Right hindlimb (tissue), 1 donor: Measurements from ENCODE around the gene RBM33.
"Not testable (repeated sequence)": the region's sequence is repeated elsewhere in the genome, so short reads cannot be mapped to it uniquely, and the experiment has no call there.

Experiments
- DNase-seq: peaks from one replicate; pipeline ENCODE4 v3.0.0-alpha.2; 2018

The RBM33 gene, protein sequence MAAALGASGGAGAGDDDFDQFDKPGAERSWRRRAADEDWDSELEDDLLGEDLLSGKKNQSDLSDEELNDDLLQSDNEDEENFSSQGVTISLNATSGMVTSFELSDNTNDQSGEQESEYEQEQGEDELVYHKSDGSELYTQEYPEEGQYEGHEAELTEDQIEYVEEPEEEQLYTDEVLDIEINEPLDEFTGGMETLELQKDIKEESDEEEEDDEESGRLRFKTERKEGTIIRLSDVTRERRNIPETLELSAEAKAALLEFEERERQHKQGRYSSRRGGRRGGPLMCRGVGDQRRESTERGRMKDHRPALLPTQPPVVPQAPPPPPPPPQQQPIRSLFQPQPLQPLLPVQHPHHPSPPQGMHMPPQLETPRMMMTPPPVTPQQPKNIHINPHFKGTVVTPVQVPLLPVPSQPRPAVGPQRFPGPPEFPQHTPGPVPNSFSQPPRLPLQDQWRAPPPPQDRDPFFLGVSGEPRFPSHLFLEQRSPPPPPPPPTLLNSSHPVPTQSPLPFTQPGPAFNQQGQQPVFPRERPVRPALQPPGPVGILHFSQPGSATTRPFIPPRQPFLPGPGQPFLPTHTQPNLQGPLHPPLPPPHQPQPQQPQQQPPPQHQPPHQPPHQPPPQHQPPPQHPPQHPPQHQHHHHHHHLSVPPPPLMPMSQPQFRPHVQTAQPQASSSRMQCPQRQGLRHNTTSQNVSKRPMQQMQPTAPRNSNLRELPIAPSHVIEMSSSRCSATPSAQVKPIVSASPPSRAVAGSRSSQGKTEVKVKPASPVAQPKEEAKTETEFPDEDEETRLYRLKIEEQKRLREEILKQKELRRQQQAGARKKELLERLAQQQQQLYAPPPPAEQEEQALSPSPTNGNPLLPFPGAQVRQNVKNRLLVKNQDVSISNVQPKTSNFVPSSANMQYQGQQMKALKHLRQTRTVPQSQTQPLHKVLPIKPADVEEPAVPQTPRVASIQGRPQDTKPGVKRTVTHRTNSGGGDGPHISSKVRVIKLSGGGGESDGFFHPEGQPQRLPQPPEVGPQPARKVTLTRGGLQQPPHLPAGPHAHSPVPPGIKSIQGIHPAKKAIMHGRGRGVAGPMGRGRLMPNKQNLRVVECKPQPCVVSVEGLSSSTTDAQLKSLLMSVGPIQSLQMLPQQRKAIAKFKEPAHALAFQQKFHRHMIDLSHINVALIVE

DNA sequence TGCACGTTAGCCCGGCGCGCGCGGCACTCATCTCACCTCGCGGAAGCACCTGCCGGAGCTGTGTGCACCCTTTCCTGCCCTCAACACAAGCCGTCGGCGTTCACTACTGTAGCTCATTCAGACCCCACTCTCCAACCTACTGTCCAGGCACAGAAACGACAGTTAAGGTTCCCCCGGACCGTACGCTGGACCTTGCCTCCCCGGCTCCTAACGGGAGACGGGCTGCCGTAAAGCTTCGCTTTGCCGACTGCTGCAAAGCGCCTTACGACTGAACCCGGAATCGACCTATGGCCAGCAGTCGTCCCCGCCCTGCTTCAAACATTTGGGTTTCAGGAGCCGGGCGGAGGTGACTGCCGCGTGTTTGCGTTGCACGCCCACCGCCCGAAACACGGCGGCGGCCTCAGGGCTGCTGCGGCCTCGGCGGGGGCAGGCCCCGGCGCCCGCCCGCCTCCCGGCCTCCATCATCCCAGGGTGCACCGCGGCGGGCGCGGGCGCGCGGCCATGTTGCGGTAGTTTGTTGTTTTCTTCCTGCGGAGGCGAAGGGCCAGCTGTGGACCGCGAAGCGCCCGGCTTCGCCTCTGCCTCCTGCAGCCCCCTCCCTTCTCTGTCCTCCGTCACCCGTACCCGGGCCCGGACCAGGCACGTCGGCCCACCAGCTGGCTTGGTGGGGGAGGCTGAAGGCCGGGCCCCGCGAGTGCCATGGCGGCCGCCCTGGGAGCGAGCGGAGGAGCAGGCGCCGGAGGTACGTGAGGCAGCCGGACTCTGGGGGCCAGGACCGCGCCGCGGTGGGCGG is at the start of gene RBM33:
TSS of gene RBM33 (plus strand) at position 484 of the 793 bp plus-strand sequence. CDS start at position 700, 216 bp downstream.
- DNase-seq = peak; percentile 86

DNA sequence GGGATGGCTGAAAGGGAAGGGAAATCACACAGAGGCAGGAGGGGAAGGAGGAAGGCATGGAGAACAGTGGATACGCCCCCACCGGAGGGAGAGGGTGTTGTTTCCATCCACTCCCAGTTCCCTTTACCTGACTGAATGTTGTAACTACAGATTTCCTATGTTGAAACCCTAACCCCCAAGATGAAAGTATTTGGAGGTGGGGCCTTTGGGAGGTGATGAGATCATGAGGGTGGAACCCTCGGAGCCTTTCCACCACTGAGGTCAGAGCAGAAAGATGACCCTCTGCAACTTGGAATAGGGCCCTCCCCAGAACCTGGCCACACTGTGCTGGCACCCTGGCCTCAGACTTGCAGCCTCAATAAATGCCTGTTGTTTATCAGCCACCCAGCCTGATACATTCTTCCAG is 49.5 kb upstream of the RBM33 start:
- DNase-seq = no peak

- DNase-seq = no peak
These were observed 46.7 kb upstream of the RBM33 start for GRCh38 chr7:155597753-155598140.

DNA sequence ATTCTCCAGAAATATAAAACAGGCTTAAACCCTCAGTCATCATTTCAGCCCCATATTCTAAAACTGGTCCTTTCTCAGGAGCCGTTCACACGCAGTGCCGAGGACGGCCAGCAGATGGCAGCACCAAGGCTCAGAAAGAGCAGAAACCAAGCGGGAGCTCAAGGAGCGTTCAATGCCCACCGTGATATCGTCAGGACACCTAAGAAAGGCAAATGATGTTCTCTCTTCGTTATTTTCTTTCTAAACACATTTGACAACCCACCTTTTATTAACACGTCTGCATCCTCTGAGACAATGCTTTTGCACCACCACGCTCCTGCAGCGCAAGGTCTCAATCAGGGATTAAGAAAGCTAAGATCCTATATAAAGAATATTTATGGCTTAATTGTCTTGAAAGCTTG is 45.7 kb upstream of the RBM33 start:
- DNase-seq = peak; percentile 80

DNA sequence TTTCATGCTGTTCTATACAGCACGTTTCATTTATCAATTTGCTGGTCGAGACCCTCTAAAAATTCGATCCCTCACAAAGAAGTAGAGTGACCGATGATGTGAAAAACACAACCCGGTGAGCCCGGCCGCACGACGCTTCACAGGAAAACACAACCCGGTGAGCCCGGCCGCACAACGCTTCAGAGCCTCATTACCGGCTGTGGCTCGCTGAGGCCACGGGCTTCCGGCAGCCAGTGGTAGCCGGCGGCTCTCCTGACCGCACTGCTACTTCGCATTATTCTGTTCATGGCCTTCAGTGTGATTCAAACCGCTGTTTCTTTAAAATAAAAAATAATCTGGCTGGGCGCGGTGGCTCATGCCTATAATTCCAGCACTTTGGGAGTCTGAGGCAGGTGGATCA is 42.3 kb upstream of the RBM33 start:
- no peak for DNase-seq

GRCh38 chr7:155602750-155603149 is 41.7 kb upstream of the RBM33 start:
- DNase-seq = no peak

DNA sequence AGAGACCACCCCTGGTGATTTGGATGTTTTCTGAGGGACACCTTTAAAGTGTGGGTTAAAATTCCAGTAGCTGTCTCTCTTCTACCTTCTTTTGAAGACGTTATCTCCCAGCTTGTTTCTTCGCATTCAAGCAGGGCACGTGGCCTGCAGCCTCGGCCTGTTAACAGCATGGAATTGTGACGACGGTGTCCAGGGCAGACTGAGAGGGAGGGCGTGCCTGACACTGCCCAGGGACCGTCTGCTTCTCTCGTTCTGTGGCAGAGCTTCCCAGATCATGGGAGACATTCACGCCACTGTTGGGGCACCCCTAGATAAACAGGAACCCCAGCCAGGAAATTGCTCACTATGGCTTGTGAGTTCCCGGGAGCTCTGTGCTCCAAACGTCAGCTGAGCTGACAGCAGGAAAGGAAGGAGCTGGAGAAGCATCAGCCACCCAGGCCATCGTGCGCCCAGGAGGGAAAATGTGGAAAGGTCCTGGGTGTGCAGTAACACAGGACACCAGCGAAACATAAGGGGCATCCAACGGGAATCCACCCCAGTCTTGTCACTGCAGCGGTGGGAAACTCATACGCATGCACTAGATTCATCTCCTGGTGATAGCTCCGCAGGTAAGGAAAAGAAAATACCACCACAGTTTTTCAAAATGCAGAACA is 41.1 kb upstream of the RBM33 start:
- DNase-seq = no peak

DNA sequence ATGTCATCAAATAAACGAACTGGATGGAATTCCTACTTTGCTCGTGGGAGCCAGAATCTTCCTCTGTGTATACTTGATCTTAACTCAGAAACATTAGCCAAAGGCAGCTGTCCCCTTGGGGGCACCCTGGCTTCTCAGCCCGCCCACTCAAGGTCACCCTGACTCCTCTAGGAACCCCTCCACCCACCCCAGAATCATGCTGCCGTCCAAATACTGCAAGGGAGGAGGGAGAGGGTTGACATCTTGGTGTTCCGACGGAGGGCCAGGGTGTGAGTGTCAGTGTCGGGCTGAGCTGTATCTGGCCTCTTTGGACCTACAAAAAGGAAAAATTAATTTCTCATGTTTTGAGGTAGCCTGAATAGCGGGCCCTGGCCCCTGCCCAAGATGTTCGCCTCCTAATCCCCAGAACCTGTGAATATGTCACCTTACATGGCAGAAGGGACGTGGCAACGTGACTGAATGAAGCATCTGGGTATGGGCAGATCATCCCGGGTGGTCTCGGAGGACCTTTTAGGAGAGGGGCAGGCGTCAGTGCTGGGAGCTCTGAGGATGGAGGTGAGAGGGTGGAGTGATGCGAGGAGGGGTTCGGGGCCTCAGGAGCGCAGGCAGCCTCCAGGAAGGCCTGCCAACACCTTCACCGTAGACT is 40.5 kb upstream of the RBM33 start:
- DNase-seq = no peak

- no peak for DNase-seq
These were observed 39.9 kb upstream of the RBM33 start for GRCh38 chr7:155604504-155604997.

GRCh38 chr7:155609185-155609584 is 35.3 kb upstream of the RBM33 start:
- DNase-seq = no peak

- no peak for DNase-seq
These were observed 33.7 kb upstream of the RBM33 start for GRCh38 chr7:155610633-155611193.

- DNase-seq = no peak
These were observed 32.5 kb upstream of the RBM33 start for GRCh38 chr7:155611808-155612447.

DNA sequence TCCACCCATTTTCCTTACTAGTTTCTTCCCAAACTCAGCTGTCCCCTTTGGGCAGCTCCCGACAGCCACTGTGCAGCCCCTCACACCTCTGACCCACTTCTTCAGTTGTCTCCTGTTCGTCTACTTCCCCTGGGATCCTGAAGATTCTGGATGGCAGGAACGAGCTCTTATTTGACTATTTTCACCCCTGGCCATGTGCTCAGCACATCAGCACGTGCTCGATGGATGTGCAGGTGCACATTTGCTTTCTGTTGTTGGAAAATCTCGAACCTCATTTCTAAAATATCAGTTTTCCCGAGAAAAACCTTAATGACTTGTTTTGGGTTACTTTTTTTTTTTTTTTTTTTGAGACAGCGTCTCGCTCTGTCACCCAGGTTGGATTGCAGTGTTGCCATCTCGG is 31.8 kb upstream of the RBM33 start:
- no peak for DNase-seq

- DNase-seq = not testable (repeated sequence)
These were observed 29.4 kb upstream of the RBM33 start for GRCh38 chr7:155615085-155615484.

DNA sequence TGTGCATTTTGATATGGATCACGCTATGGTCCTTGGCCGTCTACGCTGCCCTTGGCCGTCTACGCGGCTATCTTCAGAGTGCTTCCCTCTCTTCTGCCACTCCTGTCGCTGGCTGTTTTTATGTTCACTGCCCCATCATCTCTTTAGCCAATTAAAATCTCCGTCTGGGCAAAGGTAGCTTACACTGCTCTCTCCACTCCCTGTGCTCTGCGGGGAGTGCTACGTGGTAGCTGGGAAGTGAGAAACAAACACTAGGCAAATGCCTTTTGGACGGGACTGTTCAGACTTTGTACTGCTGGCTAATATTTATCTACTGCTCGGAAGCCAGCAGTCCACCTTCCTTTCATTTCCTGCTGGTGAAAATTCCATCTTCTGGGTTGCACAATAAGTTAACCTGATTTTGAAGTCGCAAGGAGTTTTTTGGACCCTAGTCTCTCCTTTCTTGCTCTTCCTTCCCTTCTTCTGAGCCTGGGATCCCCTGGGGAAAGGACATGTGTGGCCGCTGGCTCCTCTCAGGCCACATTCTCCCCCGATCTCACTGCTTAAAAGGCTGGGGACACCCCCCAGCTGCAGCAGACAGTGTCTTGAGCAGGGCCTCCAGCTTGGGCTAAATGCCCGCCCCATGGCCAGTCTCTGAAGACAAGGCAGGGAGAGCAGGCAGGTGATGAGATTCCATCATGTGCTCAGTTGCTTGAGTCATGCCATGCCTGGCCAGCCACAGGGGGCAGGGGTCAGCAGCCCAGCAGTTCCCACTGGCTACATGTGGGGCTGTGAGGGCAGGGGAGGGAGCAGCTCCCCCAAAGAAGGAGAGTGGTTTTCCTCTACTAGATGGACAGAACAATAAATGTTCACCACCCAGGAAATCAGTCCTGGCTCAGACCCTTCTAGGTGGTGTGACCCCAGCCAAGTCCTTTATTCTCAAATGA is 25.5 kb upstream of the RBM33 start:
- no peak for DNase-seq

DNA sequence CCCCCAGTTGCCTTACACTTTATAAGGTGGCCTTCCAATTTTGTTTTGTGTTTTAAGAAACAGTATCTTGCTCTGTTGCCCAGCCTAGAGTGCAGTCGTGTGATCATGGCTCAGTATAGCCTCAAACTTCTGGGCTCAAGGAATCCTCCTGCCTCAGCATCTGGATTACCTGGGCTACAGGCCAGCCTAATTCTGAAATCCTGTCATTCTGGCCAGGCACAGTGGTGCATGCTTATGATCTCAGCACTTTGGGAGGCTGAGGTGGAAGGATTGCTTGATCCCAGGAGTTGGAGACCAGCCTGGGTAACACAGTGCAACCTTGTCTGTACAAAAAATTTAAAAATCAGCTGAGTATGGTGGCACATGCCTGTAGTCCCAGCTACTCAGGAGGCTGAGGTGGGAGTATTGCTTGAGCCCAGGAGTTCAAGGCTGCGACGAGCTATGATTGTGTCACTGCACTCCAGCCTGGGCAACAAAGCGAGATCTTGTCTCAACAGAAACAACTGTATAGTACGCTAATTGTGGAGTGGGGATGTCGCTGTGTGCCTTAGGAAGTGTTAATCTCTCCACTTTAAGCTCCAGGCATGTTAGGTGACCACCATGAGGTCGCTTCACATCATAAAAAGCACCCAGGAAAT is 24.7 kb upstream of the RBM33 start:
- no peak for DNase-seq

GRCh38 chr7:155620497-155620896 is 24.0 kb upstream of the RBM33 start:
- no peak for DNase-seq

DNA sequence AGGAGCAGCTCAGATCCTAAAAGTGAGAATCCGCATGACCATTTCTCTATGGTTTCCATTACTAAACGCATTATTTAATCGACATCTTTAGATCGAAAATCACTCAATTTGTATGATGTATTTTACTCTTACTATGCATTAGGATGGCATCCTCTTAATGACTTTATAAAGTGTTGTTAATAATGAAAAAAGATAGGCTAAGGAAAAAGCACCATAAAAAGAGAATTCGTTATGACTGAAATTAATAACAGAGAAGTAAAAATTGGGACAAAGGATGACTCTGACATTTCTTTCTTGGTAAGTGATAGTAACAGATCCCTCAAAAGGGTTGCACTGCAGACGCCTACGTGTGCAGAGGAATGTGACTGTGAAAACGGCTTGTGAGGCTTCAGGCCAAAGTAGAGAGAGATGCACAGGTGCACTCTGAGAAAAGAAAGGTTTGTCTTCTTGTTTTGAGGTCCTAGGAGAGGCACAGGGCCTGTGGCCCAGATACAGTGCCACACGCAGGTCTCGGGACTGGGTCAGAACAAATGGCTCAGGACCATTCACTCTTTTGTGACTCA is 23.0 kb upstream of the RBM33 start:
- no peak for DNase-seq
